ENCODE results near the gene EFS. TPM values are rescaled to one million over a fixed set of nuclear protein-coding genes. Genes with fewer than 3 reads are reported as not detected.
"Not testable (repeated sequence)": the region's sequence is repeated elsewhere in the genome, so short reads cannot be mapped to it uniquely, and the experiment has no call there.

EFS gene, protein sequence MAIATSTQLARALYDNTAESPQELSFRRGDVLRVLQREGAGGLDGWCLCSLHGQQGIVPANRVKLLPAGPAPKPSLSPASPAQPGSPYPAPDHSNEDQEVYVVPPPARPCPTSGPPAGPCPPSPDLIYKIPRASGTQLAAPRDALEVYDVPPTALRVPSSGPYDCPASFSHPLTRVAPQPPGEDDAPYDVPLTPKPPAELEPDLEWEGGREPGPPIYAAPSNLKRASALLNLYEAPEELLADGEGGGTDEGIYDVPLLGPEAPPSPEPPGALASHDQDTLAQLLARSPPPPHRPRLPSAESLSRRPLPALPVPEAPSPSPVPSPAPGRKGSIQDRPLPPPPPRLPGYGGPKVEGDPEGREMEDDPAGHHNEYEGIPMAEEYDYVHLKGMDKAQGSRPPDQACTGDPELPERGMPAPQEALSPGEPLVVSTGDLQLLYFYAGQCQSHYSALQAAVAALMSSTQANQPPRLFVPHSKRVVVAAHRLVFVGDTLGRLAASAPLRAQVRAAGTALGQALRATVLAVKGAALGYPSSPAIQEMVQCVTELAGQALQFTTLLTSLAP
- 27.6 TPM for total RNA-seq

DNA sequence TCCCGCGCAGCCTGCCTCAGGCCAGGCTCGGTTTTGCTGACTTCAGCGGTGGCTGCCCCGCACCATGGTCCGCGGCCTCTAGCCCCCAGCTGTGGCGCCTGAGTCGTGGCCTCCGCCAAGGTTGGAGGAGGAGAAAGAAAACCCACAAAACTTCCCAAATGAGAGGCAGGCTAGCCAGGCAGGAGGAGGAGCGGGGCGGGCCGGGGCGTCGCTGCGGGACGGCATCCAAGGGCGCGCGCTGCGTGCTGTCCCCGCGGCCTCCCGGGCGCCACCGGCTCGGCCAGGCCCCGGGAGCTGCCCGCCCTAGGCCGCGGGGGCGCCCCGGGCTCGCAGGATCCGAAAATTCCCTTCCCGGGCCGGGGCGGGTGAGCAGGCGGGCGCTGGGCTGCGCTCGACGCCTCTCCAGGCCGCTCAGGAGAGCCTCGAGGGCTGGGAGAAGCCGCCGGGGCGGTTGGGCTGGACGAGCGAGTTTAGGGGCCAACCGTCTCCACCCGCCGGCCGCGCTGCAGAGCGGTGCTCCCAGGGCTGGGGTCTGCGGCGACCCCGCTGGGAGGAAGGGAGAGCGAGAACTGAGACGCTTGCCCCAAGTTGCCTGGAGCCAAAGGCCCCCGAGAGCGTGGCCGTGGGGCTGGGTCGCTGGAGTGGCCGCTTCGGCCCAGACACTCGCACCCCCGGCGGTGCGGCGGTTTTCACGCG lies at the start of gene EFS:
TSS of gene EFS (minus strand) at position 137 of the 696 bp plus-strand sequence. CDS start 147 bp downstream, outside the sequence.
- peak; percentile 84 for ATAC-seq

DNA sequence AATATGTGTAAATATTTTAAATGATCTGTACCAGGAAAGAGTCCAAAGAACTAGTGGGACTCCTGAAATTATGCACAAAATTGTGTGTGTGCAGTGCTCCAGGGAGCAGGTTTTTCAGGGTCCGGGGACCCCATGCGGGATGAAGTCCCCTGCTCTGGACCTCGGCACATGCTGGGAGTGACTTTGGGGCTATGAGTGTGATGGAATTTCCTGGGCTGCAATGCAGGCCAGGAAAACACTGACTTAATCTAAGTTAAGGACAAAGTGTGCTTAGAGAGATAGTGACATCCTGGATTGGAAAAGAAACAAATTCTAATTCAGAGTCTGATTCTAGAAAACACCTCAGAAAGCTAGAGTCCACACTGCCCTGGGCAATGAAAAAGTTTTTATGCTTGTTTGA lies 49.3 kb upstream of the EFS start:
- no peak for ATAC-seq

GRCh38 chr14:23413681-23414080 lies 48.7 kb upstream of the EFS start:
- ATAC-seq, result no peak

DNA sequence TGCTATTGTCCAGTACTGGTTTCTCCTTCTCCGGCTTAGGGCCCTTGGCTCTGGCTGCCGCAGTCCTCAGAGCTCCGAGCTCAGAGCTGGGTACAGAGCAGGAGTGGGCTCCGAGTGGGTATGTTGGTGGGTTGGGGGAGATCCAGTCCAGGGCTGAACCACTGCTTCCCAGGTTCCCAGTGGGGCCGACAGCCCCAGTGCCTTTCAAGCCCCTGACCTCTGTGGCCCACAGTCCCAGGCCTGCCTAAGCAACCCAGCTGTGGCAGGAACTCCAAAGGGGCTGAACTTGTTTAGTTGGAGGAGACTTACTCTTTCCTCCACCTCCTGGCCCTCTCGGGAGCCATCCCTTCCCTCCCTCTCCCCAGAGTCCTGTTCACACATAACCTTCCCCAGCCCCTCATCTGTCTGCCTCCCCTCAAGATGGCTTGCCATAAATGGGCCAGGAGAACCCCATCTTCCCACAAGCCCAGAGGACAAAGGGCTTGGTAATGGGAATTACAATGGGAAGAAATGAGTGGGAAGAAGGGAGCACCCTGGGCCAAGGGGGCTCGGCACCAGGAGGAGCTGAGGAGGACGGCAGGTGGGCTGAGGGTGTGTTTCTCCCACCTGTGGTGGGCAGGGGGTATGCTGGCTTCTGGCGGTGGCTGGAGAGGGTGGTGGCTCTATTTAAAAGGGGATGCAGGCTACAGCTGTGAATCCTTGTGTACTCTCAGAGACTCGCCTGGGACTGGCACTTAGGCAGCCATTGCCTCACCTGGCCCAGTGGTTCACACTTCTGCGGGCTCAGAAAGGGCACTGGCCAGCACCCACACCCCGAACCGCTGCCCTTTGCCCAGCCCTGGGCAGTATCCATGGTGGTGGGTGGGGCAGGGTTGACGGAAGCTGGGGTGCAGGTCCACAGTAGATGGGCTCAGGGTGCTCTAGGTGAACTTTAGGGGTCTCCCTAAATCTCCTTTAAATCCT lies 46.9 kb upstream of the EFS start:
- ATAC-seq, result no peak

GRCh38 chr14:23409966-23410635 lies 45.1 kb upstream of the EFS start:
- no peak for ATAC-seq

GRCh38 chr14:23409475-23409874 lies 44.5 kb upstream of the EFS start:
- ATAC-seq, result no peak

GRCh38 chr14:23408307-23408630 lies 43.3 kb upstream of the EFS start:
- ATAC-seq, result no peak

DNA sequence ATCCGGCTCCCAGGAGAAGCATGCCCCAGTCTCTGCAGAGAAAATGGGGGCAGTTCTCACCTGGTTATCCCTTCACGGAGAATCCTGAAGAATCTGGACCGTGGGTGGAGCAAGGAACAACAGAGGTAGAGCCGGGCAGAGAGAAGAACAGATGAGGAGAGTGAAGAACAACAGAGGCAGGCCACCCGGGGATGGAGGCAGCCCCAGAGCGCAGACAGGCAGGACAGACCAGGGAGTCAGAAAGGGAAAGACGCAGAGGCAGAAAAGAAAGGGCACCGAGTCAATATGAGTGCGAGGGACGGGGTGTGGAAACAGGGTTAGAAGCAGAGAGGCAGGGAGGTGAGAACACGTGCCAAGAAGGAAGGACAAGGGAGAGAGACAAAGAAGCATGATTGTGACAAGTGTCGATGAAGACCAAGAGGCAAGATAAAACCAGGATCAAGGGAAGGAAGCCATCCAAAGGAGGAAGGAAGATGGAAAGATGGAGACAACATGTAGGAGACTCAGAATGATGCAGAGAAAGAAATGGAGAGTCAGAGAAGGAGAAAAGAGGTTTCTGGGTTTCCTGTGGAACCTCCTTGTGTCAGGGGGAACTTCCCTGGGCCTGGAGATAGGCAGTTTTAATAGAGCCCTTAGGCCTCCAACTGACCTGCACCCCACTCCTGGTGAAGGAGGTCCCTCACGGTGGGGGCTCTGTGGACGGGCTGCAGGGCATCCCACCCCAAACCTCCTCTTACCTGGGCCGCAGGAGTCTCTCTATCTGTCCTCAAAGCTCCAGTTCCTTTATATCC lies 42.7 kb upstream of the EFS start, which contains the start of gene MYH6:
TSS of gene MYH6 (minus strand) at position 758 of the 791 bp plus-strand sequence. CDS start 1,050 bp downstream, outside the sequence.
- ATAC-seq, result no peak

DNA sequence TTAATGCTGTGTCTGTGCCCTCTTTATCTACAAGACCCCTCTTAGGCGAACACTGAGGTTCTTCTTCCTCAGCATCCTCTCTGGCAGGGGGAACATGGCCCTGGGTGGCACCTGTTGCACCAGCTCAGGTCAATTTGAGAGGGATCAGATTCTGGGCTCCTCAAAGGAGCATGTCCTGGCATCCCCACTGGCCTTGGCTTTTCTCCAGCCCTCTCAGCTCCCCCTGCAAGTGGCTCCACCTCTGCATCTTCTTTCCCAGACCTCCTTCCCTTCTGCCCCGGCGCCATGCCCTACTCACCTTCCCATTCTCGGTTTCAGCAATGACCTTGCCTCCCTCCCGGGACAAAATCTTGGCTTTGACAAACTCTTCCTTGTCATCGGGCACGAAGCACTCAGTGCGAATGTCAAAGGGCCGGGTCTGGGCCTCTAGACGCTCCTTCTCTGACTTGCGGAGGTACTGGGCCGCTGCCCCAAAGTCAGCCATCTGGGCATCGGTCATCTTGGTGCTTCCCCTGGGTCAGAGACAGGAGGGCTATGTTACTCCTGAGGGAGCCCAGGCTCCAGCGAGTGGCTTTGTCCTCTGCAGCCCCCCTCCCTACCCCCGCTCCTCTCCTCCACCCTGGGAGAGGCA lies 41.9 kb upstream of the EFS start:
- no peak for ATAC-seq

DNA sequence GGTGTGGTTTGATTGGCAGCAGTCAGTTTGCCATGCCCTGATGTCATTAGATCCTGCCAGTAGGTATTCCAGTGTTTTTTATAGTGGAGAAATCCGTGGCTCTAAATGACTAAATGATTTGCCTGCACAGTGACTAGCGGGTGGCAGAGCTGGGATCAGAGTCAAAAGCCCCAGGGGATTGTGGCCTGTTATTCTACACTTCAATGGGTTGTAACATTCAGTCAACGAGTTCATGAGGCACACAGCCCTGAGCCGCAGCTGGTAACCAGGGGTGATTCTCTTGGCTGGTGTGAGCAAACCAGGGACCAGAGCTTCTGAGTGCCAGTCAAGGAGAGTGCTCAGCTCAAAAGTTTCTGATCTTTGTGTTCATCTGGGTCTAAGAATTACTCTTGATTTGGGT lies 41.3 kb upstream of the EFS start:
- no peak for ATAC-seq

GRCh38 chr14:23405516-23406025 lies 40.6 kb upstream of the EFS start:
- no peak for ATAC-seq

- no peak for ATAC-seq
Measured at GRCh38 chr14:23405096-23405495, 40.1 kb upstream of the EFS start.

DNA sequence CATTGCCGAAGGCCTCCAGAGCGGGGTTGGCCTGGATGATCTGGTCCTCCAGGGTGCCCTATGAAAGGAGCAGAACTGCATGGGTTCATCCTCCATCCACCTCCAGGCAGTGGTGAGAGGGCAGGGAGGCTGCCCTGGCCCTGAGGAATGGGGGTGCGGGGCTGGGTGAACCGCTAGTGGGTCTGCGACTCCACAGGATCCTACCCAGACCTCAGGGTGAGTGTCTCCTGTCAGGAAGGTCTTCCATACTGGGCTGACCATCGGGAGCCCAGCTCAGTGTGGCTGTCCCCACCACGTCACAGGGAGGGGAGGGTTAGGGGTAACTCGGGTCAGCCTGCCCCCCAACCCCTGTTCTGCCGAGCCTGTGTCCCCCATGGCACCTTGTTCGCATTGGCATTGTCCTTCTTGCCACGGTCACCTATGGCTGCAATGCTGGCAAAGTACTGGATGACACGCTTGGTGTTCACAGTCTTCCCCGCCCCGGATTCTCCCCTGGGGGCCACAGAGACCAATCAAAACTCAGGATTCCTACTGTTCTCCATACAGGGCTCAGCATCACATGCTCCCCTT lies 39.4 kb upstream of the EFS start:
- no peak for ATAC-seq

DNA sequence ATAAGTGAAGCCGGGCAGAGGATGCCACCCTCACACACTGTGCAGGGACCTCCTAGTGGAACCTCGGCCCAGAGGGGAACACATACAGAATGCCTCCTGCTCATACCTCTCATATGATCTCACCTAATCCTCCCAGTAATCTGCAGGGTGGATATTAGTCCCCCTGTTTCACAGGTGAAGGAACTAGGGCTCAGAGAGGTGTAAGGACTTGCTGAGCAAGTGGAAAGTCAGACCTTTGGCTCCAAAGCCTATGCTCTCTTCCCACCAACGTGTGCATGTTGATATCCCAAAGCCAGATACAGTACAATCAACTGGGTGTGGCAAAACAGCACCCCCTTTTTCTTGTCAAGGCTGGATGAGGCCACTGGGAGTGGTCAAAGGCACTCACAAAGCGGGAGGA lies 38.9 kb upstream of the EFS start:
- no peak for ATAC-seq

DNA sequence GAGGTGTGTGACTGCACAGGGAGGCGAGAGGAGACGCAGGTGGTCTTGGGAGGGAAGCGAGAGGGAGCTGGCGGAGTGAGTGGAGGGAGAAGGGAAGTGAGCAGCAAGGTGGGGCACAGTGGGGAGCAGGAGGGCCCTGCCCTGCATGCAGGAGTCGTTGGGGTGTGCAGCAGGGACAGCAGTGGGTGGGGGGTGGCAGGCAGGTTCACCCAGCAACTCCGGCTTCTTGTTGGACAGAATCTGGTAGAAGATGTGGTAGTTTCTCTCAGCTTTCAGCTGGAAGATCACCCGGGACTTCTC lies 38.1 kb upstream of the EFS start:
- no peak for ATAC-seq

DNA sequence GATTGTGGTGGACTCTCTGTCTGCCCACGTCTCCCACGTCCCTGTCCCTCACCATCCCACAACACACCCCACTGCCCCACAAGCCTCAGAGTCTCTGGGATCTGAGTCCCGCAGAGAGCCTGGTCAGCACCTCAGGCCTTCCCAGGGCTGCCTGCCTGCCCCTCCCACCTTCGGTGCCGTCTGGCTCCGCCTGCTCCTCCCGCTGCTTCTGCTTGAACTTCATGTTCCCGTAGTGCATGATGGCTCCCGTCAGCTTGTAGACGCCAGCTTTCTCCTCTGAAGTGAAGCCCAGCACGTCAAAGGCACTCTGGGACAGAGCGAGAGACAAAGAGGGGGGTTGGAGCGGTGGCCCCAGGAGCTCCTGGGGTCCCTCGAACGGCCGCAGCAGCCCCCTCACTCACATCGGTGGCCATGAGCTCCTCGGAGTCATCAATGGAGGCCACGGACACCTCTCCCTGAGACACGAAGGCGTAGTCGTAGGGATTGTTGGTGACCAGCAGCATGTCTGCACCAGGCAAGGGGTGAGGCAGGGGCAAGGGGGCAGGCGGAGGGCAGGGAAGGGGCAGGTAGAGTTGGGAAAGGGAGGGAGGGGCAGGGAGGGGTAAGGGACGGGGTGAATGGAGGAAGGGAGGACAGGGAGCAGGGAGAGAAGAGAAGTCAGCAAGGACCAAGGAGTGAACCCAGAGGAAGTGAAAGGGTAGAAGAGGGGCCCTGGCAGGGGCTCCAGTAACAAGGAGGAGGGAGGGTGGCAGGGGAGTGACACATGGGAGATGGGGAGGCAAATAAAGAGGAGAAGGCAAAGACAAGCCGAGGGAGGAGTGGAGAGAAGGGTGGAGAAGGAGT lies 37.5 kb upstream of the EFS start:
- ATAC-seq, result no peak

GRCh38 chr14:23401291-23401690 lies 36.3 kb upstream of the EFS start:
- no peak for ATAC-seq

DNA sequence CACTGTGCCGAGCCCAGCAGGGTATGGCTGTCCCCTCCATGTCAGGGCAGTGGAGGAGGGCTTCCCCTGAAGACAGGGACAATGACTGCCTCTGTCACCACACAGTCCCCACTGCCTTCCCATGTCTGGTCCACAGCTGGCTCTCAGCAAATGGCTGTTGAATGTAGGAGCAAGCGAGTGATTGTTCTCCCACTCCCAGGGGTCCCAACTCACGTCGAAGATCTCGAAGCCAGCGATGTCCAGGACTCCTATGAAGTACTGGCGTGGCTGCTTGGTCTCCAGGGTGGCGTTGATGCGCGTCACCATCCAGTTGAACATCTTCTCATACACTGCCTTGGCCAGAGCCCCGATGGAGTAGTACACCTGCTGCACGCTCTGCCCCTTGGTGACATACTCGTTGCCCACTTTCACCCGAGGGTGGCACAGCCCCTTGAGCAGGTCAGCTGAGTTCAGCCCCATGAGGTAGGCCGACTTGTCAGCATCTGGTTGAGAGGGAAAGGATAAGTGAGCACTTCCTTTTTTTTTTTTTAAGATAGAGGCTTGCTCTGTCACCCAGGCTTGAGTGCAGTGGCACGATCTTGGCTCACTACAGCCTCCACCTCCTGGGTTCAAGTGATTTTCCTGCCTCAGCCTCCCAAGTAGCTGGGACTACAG lies 35.7 kb upstream of the EFS start:
- ATAC-seq, result not testable (repeated sequence)

GRCh38 chr14:23399591-23399990 lies 34.6 kb upstream of the EFS start:
- ATAC-seq, result no peak

Measured in esophagus mucosa (tissue), 1 donor.